Stimulated activated CD8-positive, alpha-beta memory T cell treated with anti-CD3 and anti-CD28 coated beads, Interleukin-2, amount 100 ng/mL, for 1 hour (primary cell): Measurements from ENCODE around the gene TSBP1.
"Not testable (repeated sequence)": the region's sequence is repeated elsewhere in the genome, so short reads cannot be mapped to it uniquely, and the experiment has no call there.

ENCODE experiments used
- DNase-seq, 2 donors: peaks; one replicate each; pipeline ENCODE4 v3.0.0-alpha.2; 2020; ENCODE audit warnings: low read depth in 2 of 2

Gene TSBP1

DNA sequence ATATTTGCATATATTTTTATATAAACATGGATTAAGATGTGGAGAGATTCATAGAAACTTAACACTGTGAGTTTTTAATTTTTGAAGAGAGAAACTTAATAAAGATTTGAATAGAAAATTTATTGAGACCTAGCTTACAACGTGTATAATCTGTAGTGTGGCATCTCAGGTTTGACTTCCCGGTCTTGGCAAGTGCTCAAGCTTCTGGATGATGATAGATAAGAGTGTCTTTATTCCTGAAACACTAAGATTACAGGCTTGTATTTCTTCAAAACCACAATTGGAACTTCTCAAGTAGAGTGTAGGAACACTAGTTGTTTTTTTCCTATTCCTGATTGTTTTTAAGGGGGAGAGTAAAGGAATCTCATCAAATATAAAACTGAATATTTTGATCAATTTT lies 83.3 kb downstream of the TSBP1 start:
- no peak for DNase-seq

DNA sequence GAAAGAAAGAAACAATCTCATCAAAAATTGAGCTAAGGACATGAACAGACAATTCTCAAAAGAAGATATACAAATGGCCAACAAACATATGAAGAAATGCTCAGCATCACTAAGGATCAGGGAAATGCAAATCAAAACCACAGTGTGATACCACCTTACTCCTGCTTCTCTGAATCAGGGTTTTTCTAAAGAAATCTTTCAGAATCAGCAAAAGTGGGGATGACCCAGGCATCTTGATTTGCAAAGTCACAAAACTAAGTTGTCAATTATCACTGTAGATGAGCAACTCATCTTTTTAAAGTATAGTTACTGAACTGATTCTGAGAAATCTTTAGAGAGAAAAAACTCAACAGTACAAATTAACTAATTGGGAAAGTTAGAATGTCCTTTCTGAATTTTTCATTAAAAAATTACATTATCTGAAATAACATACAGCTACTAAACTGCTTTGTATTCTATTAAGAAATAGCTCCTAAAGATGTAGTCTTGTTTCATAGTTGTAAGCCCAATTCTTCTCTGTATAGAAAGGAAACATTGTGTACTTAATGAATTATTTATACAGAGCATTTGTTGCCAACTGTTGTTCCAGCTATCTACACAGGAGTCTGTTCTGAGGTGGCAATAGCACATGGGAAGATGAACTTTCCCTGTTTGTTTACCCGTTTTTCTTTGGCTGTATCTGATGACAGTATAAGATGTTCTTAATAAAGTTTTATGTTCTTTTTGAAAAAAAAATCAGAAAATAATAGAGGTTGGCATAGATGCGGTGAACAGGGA lies 97.7 kb downstream of the TSBP1 start:
- DNase-seq: not testable (repeated sequence)

GRCh38 chr6:32271429-32271828 lies 100.3 kb downstream of the TSBP1 start:
- no peak for DNase-seq

DNA sequence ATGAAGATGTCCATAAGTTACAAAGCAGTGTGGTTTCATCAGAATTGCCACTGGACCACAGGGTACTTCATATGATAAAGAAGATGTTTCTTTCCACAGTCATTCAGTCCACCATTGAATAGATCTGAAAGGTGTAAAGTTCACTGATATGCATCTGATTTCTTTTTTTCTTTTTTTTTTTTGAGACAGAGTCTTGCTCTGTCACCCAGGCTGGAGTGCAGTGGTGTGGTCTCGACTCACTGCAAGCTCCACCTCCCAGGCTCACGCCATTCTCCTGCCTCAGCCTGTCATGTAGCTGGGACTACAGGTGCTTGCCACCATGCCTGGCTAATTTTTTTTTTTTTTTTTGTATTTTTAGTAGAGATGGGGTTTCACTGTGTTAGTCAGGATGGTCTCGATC lies 103.2 kb downstream of the TSBP1 start:
- not testable (repeated sequence) for DNase-seq

GRCh38 chr6:32267035-32267434 lies 104.7 kb downstream of the TSBP1 start:
- no peak for DNase-seq

DNA sequence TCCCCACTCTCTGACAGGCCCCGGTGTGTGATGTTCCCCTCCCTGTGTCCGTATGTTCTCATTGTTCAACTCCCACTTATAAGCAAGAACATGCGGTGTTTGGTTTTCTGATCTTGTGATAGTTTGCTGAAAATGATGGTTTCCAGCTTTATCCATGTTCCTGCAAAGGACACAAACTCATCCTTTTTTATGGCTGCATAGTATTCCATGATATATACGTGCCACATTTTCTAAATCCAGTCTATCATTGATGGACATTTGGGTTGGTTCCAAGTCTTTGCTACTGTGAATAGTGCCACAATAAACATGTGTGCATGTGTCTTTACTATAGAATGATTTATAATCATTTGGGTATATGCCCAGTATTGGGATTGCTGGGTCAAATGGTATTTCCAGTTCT lies 114.4 kb downstream of the TSBP1 start:
- DNase-seq: not testable (repeated sequence)

DNA sequence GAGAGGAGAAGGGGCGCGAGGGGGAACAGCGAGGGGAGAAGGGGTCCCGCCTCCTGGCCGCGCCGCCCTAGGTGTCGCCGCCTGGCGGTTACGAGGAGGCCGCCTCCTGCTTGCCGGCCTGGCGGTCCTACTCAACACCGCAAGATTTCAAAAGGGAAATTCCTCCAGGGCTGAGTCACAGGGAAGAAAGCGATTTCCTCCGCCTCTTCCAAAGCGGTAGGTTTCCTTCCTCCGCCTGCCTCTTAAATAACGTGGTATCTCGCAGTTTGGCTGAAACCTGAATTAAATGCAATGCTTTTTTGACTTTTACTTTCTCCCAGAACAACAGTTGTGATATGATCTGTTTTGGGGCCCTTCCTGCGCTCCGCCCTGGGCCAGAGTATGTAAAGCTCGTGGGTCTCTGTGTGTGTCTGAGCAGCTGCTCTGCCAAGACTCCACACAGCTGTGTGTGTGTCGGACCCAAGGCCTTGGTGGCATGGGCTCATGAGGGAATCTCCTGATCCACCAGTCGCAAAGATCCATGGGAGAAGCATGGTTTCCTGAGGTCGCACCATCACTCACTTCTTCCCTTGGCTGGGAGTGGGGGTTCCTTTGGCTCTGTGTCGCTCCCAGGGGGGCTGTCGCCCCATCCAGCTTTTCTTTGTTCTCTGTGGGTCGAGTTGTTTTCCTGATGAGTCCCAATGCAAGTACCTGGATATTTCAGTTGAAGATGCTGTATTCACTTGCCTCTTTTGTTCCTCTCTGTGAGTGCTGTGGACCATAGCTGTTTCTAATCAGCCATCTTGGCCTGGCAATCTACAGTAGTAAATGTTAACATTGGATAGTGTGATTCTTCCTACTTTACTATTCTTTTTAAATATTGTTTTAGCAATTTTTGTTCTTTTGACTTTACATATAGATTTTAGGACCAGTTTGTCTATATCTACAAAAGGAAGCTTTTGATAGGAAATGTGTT lies 116.2 kb downstream of the TSBP1 start:
- DNase-seq: peak; percentile 24 to 26

GRCh38 chr6:32254761-32255198 lies 116.9 kb downstream of the TSBP1 start:
- no peak for DNase-seq

DNA sequence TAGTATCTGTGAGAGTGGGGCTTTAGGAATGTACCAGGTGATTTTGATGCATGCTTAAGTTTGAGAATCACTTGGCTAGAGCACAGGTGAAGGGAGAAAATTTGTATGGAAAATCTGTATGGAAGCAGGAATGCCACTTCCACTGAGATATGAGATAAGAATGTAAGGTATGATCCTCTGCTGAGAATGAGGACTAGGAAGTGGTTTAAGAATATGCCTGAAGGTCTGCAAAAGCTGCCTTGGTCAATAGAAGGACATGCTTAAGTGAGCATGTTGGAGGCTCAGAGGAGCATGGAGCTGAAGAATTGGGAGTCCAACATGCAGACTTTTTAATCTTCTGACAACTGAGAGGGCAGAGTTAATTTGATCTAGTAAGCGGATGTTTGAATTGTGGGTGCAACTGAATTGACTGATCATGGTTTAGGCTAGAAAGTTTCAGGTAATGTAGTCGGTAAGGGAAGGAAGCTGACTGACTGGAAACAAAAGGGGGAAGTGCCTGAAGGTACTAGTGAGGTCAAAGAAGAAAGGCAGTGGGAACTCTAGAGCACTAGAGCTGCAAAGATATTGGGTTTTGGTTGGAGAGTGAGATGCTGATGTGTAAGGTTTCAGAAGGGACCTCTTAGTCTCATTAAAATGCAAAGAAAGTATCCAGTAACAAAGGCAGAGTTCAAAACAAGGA lies 119.2 kb downstream of the TSBP1 start:
- no peak for DNase-seq

- DNase-seq: no peak
Observed at GRCh38 chr6:32249262-32249661, 122.4 kb downstream of the TSBP1 start.

DNA sequence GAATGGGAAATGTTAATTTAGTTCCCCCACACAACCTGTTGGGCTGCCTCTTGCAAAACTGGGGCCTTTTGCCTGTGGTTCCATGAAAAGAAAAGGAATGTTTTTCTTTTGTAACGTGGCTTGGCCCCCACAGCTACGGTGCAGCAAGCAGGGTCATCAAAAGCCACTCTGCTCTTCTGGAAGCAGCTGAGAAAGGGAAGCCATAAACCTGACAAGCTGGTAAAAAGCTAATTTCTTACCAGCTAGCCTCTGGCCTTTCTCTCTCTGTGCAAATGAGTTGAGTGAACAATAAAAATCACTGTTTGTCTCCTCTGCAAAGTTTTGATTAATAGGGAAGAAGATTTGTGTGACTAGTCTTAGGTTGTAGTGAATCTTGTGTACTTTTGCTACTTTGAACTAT lies 124.3 kb downstream of the TSBP1 start:
- DNase-seq: no peak

DNA sequence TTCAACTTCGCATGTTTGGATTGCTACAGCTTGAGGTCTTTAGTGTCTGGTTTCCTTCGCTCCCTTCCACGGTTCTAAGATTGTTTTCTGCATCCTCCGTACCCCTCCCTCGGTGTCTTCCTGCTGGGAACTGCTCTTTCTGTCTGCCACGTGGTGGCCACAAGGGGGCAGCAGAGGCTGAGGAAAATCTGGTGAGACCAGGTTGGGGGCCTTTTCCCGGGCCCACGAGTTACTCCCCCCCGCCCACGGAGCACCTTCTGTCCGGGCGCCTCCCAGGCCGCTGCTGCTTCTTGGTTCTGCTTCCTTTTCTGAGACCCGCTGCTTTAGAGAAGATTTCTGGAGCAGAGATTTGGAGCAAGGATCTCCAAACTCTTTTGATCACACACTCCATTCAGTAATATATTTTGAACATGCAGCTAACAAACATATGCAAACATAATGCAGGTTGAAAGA lies 126.7 kb downstream of the TSBP1 start:
- peak; percentile 49 to 53 for DNase-seq

GRCh38 chr6:32244270-32244669 lies 127.4 kb downstream of the TSBP1 start:
- DNase-seq: no peak
